GM18507 (cell line): ENCODE data around the gene CHCHD3.

Experiments
- DNase-seq: peaks from one replicate; pipeline ENCODE4 v3.0.0; 2011; ENCODE audit warnings: low read depth; ENCODE audit not compliant: insufficient read length; ENCODE audit errors: extremely low spot score
- FAIRE-seq: peaks from 2 replicates; lab custom pipeline; 2011; peaks lifted over from hg19 to GRCh38; lab: Jason Lieb, UNC

CHCHD3 gene

DNA sequence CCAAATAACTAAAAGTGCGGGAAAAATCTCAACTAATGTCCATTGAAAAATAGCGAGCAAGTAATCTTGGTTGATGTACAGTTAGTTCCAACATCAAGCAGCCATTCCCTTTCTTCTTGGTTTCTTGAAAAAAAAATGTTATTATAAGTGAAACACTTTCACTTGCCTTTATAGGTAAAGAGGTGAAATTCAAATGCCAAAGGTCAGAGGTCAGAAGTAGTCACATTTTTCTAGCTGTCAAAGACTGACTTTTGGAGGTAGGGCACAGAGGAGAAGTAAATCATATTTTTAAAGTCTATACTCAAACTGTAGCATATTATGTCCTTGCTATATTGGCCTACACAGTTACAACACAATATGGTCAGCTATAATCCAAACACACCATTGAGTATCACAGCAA lies 62.3 kb downstream of the CHCHD3 start:
- FAIRE-seq = peak; percentile 15

DNA sequence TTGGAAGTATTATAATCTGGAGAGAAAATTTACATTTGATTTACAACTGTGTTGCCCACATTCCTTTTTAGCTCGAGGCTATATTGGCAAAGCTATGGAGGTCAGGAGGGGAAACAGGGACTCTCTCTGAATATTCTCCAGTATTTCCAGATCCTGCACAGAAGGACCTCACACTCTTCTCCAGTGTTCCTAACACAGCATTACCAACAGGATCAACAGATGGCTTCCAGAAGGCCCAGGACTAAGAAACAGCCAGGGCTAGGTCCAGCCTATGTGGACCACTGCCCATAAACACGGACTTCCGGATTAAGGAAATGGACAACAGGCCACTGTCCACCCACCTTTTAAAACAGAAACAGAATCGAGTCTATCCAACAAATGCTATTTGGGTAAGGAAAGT lies 65.3 kb downstream of the CHCHD3 start:
- DNase-seq (no peak), FAIRE-seq (no peak)

More for the DNA sequence above, 62.3 kb downstream of the CHCHD3 start:
- DNase-seq = no peak

DNA sequence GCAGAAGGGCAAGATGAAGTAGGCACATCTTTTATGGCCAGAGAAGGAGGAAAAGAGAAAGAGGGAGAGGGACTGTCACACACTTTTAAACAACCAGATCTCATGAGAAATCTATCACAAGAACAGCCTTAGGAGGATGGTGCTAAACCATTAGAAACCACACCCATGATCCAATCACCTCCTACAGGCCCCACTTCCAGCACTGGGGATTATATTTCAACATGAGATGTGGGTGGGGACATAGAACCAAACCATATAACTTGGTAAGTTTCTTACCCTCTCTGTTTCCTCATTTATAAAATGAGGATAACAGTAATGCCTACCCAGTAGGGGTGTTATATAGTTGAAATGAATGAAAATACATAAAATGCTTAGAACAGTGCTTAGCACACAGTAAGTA lies 66.0 kb downstream of the CHCHD3 start:
- DNase-seq = no peak
- no peak for FAIRE-seq

DNA sequence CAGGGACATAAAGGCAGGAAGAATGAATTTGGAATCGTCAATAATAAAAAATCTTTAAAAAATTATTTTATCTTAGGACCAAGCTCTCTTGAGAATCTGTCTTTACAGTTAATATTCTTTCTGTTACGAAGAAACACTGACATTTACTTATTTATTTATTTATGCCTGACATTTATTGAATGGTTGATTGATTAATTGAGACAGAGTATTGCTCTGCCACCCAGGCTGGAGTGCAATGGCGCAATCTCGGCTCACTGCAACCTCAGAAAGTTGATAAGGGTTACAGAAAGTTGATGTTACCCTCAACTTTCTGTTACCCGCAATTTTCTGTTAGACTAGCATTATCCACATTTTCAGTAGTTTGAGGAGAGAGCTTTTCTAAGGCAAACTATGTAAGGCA lies 70.1 kb downstream of the CHCHD3 start:
- FAIRE-seq (no peak), DNase-seq (no peak)

DNA sequence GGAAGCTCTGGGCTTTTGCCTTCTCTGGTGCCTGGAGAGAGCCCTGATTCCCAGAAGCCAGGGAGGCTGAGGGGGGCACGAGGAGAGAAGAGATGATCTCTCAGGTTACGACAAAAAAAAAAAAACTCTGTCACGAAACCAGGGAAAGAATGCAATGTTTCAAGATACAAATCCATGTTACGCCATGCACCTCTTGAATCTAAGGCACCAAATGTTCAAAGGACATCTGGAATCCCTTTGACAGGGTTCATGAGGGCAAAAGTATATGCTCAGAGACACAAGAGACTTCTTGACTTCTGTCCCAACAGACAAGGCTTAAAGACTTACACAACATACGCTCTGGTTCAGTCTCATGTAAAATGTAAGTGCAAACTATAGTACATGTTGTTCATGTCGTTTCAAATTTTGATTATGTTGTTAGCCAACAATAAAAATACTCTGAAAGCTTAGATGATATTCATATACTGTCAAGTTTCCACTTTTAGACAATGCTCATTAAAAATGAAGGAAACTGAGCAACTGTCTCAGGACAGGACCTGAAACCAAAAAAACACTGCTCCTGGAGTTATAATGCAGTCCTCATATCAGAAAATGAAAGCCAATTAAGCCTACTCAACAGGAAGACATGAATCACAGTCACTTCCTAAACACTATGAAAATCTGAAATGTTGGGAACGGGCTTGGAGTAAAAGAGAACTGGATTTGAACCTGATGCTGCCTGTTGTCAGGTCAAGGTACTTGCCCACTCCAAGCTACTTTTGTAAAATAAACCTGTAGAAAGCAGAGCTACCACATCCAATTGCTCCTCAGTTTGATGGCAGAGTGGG lies 72.3 kb downstream of the CHCHD3 start:
- no peak for DNase-seq
- FAIRE-seq = no peak

DNA sequence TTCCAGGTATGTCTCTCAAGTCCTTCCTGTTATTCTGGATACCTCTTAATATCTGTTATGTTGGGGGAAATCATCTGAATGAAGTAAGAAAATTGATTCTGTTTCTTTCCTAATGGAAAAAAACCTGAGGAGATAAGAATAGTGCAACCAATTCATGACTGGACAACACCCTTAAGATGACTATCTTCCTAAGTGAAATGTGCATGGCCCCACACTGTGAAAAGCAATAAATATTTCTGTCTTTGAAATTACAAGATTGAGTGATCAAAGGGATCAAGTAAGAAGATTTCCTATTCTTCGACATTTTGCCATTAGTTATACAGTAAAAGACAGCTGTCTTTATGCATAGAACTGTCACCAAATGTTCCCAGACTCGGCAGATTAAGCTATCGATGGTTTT lies 73.9 kb downstream of the CHCHD3 start:
- FAIRE-seq (no peak), DNase-seq (no peak)

DNA sequence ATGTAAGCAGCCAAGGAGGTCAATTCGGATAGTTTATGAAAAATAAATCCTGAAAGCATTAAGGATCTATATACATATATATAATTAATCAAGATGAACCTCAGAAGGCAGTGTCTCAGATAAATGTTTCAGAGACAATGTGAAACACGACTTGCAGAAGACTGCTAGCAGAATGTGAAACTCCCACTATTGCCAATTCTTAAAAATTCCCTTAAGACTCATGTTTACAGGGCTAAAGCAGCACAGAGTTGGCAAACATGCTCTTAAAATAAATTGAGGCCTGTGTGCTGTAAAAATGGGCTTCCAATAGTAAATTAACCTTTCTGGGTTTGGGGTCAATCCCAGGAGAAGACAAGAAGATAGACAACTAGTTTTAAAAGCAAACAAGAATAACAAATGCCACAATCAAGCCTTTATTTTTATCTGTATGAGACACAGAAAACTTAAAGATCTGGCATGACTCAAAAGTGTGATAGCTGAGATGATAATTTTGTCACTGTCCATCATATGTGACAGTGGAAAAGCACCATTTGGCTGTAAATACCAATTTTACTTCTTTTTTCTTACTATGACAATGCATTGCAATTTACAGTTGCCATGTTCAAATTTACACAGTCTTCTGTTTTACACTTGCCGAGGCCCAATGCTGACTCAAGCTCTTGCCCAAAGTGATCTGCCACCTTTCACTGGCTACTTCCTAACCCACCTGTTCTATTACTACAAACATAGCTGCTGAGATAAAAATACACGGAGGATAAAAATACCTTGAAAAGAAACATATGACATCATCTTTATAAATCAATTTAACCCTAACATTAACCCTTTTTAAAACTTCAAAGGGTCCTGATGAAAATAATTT lies 78.6 kb downstream of the CHCHD3 start:
- FAIRE-seq (no peak), DNase-seq (no peak)

DNA sequence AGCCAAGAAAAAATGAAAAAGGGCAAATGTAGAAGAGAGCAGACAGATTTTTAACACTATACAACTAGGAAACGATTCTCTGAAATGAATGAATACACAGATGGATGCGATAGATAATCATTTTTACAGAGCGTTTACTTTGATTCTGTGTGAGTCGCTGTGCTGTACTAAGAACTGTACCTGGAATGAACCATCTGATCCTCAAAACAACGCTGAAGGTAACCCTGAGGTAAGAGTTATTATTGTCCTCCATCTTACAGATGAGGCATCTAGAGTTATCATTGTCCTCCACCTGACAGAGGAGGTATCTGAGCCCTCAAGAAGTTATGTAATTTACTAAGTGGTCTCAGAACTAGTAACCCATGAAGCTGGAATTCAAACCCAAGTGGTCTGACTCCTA lies 80.2 kb downstream of the CHCHD3 start:
- DNase-seq (no peak), FAIRE-seq (no peak)

DNA sequence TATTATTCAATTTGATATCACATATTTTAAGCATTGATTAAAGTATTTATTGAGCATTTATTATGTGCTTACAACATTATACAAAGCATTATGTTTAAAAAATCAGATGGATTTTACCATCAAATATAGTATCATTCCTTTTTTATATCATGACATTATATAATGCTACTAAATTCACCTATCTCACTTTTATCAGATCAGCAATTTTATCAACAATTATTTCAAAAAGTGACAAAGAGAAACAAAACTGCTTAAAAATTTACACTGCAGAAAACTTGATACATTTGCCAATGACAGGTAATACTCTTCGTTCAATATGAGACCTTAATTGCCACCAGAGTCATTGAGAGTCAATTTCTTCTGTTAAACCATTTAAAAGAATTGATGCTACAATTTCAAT lies 82.0 kb downstream of the CHCHD3 start:
- FAIRE-seq (no peak), DNase-seq (no peak)

DNA sequence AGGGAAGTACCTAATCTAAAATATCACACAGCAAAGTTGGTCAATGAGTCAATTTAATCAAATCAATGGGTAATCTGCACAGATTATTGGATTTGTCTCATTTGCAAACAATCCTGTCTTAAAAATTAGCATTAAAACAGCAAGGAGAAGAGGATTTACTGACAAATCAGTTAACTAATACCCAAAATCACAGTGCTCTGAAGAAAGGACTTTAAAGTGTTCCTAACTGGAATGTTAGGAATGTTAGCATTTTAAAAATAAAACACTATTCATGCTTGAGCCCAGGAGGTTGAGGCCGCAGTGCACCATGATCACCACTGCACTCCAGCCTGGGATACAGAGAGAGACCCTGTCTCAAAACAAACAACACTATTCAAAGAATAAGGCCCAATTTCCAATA lies 83.1 kb downstream of the CHCHD3 start:
- FAIRE-seq = no peak

DNA sequence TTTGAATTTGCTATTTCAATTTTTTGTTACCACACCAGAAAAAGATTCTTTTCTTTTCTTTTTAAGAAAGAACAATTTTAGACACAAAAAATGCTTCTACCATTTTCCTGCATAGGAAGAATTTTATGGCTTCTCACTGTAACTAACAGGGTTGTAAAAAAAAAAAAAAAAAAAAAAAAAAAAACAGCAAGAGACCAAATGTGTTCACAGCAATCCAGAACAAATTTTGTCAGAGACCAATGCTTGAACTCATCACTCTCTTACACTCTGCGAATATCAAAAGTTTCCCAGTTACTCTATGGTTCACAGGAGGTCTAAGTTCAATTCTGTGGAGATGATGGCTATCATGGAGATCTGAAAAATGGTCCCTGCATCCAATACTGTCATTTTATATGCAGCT lies 84.4 kb downstream of the CHCHD3 start:
- DNase-seq = no peak
- FAIRE-seq = no peak

More for the DNA sequence above, 83.1 kb downstream of the CHCHD3 start:
- no peak for DNase-seq

DNA sequence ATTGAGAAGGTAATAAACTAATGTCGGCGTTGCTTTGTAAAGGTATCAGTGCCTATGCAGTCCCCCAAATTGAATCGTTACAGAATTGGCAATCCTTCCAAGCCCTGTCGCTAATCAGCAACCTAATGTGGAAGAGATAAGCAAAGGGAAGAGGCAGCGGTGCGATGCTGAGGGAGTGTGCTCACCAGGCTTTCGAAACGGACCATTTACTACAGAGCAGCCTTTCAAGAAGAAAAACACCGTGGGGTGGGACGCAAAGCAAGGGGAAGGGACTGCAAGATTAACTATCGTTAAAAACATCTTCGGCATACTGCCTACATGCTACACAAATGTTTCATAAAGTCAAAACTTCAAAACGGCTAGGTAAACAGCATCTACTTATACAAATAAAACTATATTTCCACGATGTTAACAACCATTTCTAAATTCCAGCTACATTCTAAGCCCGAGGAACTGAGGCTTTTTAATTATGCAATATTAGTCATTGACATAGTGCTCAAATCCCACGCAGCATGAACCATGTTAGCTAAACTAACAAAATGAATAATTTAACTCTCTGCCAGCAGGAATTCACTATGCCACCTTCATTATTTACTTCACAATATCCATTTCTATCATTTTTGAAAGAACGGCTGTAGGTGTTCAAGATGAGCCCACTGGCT lies 85.2 kb downstream of the CHCHD3 start:
- DNase-seq (no peak), FAIRE-seq (no peak)

DNA sequence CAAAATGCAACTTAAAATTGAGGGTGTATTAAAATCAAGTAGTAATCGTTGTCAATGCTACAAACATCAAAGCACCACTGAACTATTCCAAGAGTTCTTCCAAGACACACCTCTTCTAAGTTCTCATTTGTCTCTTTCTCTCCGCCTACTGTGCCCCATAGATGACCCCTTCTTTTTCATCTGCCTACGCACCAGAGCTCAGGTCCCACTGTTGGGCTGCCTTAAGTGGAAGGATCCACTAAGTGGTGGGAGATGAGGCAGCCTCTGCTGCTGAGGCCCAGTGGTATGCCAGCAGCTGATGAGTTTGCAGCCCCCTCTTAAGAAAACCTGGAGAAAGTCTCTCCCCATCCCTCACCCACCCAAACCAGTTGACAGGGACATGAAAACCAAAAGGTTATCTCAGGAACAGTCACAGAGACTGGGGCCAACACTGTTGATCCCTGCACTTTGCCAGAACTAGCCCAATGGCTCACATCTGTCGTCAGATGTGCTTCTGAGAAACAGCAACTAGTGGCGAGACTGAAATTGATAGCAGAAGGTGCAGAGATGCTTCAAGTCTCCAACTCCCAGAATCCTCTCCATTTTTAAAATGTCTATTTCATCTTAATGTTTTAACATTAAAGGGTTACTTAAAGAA lies 88.4 kb downstream of the CHCHD3 start:
- FAIRE-seq (no peak), DNase-seq (no peak)

DNA sequence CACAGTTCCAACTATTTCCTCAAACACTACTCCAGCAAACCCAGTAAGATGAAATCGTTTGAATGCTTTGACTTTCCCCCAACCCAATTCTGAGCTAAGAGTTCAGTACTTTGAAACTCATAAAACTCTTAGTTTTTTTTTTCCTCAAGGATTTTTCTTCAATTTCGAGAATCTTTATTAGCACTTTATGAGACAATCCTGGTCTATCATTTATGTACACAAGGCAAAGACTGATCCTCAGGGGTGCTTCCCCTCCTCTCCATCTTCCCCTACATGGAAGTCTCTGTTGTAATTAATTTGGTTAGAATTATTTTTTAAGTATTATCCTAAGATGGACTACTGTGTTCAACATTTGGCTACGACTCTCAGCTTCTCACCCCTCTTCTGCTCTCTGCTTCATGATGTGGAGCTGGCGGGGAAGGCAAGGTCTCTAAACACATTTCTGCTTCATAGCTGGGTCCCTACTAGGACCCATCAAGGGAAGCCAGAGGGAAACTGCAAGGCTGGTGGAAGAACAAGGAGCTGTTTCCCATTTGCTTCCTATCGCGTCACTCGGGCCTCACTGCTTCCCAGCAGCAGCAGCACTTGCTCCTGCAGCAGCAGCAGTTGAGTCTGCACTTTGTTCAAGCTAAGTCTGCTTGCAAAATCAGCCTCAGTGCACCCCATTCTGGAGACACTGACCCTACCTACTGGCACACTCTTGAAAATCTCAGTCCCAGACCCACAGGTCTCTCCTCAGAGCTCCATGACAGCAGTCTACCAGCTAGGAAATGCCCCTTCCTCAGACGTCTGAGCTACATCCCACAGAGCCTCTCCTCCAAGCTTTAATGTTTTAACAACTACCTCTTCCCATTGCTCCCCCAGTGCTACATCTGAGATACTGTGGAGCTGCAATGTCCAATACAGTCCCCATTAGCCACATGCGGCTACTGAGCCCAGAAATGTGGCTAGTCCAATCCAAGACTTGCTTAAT lies 90.0 kb downstream of the CHCHD3 start:
- no peak for DNase-seq
- no peak for FAIRE-seq

DNA sequence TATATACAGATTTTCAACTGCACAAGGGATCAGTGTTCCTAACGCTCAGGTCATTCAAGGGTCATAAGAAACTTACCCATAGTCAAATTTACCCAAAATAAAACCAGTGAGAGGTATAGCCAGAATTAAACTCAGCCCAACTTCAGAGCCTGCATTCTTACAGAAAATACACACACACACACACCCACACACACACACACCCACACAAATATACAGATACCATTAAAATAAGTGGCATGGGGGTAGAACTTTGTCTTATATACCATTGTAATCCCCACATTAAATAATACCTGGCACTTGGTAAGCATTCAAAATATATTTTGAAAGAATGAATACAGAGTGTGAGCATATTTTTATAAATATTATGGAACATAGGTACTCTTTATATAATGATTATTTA lies 93.8 kb downstream of the CHCHD3 start:
- DNase-seq = no peak
- FAIRE-seq = no peak

DNA sequence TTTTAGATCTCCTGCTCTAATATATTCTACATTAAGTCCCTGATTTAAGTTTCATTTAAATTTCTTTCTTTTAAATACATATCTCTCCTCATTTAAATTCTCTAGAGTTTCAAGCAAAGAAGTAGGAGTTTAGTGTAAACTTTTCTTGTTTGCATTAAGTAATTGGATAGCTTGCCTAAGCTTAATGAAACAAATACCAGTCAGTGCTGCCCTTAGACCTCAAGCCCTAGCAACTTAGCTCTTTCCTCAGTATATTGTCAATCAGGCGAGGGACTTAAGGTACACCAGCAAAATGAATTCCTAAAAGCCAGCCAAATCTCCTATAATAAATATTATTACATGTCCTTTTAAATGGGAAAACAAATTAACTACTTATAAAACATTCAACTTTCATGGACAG lies 101.5 kb downstream of the CHCHD3 start:
- no peak for FAIRE-seq

DNA sequence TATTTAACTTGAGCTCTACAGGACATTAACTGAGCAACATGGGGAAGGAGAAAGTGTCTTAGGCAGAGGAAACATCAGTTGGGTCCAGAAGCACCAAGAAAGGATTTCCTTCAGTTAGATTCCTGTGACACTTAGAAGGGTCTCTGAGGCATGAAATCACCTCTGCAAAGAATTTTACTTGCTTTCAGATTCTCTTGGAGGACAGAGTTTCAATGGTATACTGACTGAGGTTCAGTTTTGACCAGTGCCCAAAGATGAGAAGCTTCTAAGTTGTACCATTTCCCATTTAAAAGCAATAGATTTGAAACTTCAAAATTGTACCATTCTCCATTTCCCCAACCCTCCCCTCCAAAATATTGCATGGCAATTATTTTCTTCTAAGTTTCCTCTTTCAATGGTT lies 102.4 kb downstream of the CHCHD3 start:
- FAIRE-seq = no peak
- no peak for DNase-seq

More for the DNA sequence above, 101.5 kb downstream of the CHCHD3 start:
- DNase-seq = no peak

DNA sequence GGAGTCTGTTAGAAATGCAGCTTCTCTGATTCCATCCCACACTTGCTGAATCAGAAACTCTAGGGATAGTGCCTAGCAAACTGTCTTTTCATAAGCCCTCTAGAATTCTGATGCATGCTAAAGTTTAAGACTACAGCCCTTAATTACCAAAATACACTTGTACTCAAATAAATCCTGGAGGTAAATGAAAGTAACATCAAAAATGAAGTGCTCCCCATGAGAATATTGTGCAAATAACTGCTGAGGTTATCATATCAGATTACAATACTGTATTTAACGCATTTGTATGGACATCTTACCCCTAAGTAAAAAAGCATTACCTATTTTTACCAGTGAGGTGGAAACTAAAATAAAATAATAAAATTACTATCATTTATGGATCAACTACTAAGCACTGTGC lies 104.7 kb downstream of the CHCHD3 start:
- DNase-seq = no peak
- FAIRE-seq = no peak

DNA sequence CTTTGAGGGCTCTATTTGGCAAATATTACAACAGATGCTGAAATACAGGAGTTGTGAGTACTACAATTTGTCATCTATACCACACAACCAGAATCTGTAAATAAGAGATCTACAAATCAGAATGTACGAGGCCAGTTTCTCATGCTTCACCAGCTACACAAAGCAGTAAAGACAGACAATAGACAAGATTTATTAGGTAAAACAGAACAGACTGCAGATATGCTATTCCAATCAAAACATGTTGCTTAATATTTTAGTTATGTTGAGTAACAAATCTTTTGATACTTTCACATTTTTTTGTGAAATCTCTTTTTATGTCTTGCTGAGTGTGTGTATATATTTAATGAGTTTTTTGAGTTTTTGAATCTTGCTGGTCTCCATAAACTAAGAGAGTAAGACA lies 109.1 kb downstream of the CHCHD3 start:
- FAIRE-seq = no peak
- DNase-seq = no peak
